Occipital lobe (tissue), 2 donors: Measurements from ENCODE around the gene UBE2U. TPM values are rescaled to one million over a fixed set of nuclear protein-coding genes. Genes with fewer than 3 reads are reported as not detected.

ENCODE experiments used
- DNase-seq: peaks from one replicate; lab custom pipeline; 2025; lab: John Stamatoyannopoulos, UW
- total RNA-seq: library from RNA; depleted of rRNA; stranded (reverse); fragments of >200 nt; gene quantifications from one replicate; pipeline ENCODE4 v1.2.3, GENCODE V29; 2014

The UBE2U gene
- total RNA-seq, result not detected

DNA sequence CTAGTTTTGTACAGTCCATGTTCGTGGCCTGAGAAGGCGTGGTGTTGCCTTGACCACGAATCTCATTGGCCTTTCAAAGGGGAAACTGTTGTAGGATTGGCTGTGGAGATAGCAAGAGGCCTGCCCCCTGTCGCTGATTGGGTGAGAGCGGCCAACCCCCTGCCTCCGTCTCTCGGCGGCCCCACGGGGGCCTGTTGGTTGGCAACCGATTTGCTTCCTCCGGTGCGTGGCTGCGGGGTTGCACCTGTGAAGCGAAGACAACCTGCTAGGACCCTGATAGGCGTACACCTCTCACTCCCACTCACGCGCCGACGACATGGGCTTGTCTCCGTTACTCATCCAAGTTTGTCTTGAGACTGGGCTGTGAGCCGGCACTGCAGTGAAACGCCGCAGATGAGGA is at the start of gene UBE2U:
TSS of gene UBE2U (plus strand) at position 204 of the 400 bp plus-strand sequence. CDS start 428 bp downstream, outside the sequence.
- DNase-seq, result no peak

DNA sequence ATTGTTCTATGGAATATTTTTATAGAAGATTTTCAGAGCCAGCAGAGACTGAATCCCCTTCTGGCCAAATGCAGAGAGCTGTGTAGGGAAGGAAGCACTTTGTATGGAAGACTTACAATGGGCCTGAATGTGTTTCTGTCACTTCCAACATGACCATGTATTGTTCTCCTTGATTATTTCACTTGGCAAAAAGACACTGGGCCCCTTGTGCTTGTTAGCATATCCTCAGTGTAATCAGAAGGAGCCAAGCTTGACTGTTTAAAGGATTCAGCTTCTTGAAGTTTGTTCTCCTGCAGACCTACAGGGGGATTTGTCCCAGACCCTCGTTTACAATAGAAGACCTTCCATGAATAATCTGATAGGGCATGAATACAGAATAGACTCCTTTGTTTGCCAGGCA is 48.1 kb upstream of the UBE2U start:
- DNase-seq, result no peak

DNA sequence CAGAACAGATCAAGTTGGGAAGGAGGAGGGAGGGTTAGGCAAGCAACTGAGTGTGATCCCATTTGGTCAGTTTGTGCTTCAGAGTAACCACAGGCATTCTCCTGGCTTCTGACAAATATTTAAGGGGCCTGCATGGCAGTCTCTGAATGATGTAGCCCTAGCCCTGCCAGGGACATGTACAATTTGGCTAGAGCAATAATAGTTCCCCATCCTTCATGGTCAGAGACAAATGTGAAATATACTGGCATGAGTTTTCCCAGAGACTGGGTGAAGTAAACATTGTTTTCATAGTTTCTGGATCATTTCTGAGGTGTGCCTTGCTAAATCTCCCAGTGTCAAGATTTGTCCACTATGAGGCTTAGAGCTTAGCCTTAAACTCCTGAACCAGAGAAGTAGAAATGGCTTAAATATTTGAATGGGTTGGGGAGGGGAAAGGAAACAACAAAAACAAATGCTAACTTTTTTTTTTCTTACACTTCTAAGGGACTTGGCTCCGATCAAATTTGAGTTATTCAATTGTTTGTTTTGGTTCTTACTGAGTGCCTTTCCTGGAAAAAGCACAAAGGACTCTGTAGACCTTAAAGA is 42.0 kb upstream of the UBE2U start:
- no peak for DNase-seq

GRCh38 chr1:64162151-64162550 is 41.3 kb upstream of the UBE2U start:
- no peak for DNase-seq

DNA sequence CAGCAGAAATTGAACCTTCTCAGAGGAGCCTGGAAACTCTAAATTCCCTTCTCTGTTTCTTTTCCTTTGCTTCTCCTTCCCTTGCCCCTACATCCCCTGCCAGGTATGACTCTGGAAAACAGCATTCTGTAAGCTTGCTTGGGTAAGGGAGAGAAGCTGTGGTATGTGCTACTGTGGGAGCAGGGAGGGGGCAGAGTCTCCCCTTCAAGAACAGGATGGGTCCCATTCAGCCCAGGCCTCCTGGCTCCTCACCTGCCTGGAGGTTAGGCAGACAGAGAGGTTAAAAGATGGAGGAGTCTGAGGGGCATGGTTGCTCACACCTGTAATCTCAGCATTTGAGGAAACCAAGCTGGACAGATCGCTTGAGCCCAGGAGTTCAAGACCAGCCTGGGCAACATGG is 40.6 kb upstream of the UBE2U start:
- DNase-seq, result no peak

GRCh38 chr1:64163431-64163830 is 40.0 kb upstream of the UBE2U start:
- no peak for DNase-seq

- DNase-seq, result no peak
Observed at GRCh38 chr1:64163970-64164369, 39.5 kb upstream of the UBE2U start.

GRCh38 chr1:64166629-64167028 is 36.8 kb upstream of the UBE2U start:
- no peak for DNase-seq

GRCh38 chr1:64167176-64167575 is 36.2 kb upstream of the UBE2U start:
- no peak for DNase-seq

- no peak for DNase-seq
Observed at GRCh38 chr1:64171246-64171645, 32.2 kb upstream of the UBE2U start.

GRCh38 chr1:64171797-64172281 is 31.6 kb upstream of the UBE2U start:
- no peak for DNase-seq

- DNase-seq, result no peak
Observed at GRCh38 chr1:64172458-64172983, 30.9 kb upstream of the UBE2U start.

DNA sequence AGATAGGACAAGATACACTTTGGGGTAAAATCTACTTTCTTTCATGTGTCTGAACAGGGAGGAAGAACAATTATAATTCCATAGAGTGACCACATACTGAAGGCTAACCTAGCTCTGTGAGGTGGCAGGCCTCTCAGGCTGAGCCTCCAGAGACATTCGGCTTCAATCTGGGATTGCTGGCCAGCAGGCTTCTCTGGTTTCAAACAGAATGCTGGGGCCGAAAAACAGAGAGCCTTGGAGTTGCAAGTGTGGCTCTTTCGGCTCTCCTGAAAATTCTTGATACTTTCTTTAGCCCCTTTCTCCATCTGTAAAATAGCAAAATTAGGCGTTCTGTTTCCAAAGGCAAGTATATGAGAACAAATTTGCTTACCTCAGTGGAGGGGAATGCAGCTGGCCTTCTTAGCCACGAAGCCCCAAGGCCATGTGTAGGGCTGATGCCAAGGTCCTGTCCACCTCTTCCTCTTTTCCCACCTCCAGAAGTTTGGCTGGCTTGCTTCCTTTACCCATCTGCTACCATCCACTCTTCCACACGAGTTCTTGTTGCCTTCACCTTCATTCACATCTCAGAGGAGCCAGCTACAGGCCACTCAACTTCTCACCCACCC is 30.0 kb upstream of the UBE2U start:
- no peak for DNase-seq

- no peak for DNase-seq
Observed at GRCh38 chr1:64175639-64176038, 27.8 kb upstream of the UBE2U start.

DNA sequence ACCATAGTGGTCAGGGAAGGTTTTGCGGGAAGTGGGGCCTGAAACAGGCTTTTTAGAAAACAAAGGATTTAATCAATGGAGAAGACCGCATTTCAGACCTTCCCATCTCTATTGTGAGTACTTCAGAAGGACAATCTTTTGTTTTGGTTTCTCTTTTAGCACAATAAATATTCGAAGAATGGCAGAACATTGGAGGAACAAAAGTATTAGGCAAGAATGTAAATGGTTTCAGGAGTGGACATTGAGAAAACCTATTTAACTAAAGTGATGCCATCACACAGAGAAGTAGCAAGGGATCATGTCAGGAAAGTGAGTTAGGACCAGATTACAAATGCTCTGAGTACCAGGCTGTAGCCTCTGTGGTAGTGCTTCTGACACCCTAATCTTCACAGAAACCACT is 26.8 kb upstream of the UBE2U start:
- no peak for DNase-seq

GRCh38 chr1:64179588-64179987 is 23.8 kb upstream of the UBE2U start:
- DNase-seq, result no peak

DNA sequence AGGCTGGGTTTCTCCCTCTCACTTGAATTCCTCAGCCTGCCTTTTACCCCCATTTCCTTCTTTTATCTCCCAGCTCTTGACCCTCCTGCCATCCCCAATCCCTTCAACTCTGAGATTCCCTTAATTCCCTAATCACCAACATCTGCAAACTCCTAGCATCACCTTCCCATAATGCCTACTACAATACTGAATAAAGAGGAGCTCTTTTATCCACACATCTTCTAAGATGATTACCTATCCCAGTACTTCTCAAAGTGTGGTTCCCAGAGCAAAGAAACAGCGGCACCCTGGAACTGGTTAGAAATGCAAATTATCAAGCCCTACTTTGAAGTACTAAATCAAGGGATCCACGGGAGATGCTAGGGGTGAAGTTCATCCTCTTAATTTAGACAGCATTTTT is 21.2 kb upstream of the UBE2U start:
- DNase-seq, result no peak

- DNase-seq, result no peak
Observed at GRCh38 chr1:64183395-64184002, 19.9 kb upstream of the UBE2U start.

DNA sequence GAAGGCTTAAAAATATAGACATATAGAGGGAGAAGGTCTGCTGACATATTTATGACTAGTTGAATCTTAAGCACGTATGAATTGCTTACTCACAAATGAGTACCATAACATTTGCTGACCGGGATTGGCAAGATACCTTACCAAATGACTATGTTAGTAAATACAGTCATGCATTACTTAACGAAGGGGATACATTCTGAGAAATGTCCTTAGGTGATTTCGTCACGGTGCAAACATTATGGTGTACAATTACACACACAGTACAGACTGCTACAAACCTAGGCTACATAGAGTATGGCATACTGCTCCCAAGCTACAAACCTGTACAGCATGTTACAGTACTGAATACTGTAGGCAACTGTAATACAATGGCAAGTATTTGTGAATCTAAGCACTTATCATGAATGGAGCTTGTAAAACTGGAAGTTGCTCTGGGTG is 19.4 kb upstream of the UBE2U start:
- no peak for DNase-seq

DNA sequence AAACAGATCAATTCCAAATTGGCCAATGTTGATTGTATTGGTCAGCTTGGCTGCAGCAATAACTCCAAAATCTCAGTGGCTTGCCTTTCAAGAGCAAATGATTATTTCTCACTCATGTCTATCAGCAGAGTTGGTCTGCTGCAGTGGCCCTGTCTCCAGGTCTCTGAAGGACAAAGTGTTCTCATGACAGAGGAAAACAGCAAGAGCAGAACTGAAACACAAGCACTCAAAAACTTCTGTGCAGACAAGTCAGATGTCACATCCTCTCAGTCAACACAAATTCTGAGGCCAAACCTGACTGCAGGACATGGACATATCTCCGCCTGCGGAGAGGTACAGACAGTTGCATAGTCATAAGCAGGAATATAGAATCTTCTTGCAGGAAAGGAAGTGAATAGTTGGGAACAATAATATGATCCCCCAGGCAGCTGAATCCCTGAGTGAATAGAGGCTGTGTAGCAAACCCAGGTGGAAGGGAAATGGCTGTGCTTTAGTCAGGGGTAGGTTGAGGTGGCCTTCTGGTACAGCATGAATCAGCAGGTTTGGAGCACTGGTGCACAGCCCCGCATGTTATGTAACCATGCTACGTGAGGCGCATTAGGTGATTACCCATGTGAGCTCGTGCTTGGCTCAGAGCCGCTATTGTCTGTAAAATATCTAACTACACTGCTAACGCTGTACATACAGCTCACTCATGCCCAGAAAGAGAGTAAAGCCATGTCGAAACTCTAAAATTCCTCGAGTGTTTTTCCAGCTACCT is 17.1 kb upstream of the UBE2U start:
- DNase-seq, result no peak

DNA sequence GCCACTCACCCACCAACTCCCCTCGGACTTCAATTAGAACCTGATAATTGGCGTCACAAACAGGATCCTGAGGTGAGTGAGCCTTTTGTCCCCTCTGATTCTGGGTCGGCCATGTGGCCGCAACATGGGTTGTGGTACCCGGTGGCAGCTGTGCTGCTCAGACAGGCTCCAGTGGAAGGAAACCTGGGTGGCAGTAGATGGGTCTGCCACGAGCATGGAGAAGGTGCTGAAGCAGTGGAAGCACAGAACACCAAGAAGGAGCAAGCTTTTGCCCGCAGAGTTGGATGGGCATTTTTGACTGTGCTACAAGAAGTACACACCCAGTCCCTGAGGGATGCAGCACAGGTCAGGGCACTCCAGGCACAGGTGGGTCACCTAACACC is 16.5 kb upstream of the UBE2U start:
- DNase-seq, result no peak

GRCh38 chr1:64187646-64188045 is 15.8 kb upstream of the UBE2U start:
- no peak for DNase-seq
